ENCODE data around the gene XXYLT1. TPM values are rescaled to one million over a fixed set of nuclear protein-coding genes. Genes with fewer than 3 reads are reported as not detected.

The XXYLT1 gene
- total RNA-seq, 1 experiment from 2014 or later = 10.9 TPM

DNA sequence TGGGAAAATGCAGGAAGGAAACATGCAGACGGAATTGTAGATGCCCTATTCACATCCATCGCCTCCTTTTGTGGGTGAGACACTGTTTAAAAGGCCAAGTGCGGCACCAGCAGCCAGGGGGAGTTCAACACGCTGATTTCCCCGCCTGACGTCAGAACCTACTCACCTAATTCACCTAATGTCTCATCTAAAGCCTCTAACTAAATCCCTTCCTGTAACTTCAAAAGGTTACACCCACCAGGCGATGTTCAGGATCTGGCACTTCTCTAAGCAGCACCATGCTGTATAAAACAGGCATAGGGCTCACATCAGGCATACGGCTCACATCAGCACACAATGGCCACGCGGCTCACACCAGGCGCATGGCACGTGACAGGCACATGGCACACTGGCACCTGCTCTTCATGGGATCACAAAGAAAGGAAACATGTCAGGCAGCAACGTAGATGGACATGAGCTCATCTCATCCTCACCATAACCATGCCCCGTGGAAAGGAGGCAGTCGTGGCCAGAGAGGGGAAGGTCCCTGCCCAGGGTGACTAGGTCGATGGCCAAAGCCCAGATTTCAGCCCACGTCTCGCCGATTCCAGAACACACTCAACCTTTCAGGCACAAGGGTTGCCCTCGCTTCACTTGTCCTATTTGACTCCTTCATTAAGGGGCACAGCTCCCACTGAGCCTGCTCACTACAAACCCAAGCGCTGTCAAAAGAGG lies 21.7 kb downstream of the XXYLT1 start:
- Histone ChIP-seq H3K9ac (ENCODE audit: low read length) (no peak overlapping the region), H3K27me3 (ENCODE audit: insufficient read depth, low read length) (no peaks in the 10 kb centered on the region), H3K9me3 (ENCODE audit: control insufficient read depth in 1 of 2, insufficient read depth in 1 of 2, low read depth in 1 of 2, low read length in 2 of 2) (no peaks in the 10 kb centered on the region), H3K27ac (ENCODE audit: low read depth, low read length) (no peak overlapping the region), H3K9me2 (ENCODE audit: insufficient read depth) (no peaks in the 10 kb centered on the region), H4K20me1 (ENCODE audit: insufficient read depth) (no peaks in the 10 kb centered on the region), H3K36me3 (ENCODE audit: control insufficient read depth in 1 of 2, insufficient read depth in 2 of 2, low read length in 2 of 2) (no peaks in the 10 kb centered on the region), H2AFZ (ENCODE audit: low read depth, low read length, poor library complexity, severe bottlenecking) (no peak overlapping the region), H3K4me1 (ENCODE audit: control insufficient read depth in 1 of 2, insufficient read depth in 2 of 2, low read length in 2 of 2) (peaks cover 0 to 4% of the 10 kb centered on the region in 2 experiments; a peak in 3 of 4 replicates), H3K4me2 (ENCODE audit: low read length) (no peak overlapping the region), H3K79me2 (ENCODE audit: insufficient read depth, low read length) (no peaks in the 10 kb centered on the region), H3K4me3 (replicated peaks in 1 of 2; ENCODE audit: low read depth in 1 of 2, low read length in 2 of 2) (no peak overlapping the region)
- ChIA-PET RAD21 (ENCODE audit: low non-redundant PET in 1 of 2, low total read pairs in 2 of 2, uncharacterized antibody in 2 of 2, unreplicated experiment in 2 of 2) (no interaction called here), POLR2A (no interaction called here), CTCF (interaction anchor here (1.1 kb wide), 1 partner anchor 22 kb away, joined by 4 read pairs; the partner anchor contains the start of gene XXYLT1)
- TF ChIP-seq SP1 (IDR thresholded peaks at IDR 0.05; ENCODE audit: low read depth) = no peak
- no peak for TF ChIP-seq ELF1 (IDR thresholded peaks at IDR 0.05; ENCODE audit: borderline replicate concordance, low read depth)
- TF ChIP-seq, protein P1, sequence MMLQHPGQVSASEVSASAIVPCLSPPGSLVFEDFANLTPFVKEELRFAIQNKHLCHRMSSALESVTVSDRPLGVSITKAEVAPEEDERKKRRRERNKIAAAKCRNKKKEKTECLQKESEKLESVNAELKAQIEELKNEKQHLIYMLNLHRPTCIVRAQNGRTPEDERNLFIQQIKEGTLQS (IDR thresholded peaks at IDR 0.05) = no peak
- TF ChIP-seq, protein P2, sequence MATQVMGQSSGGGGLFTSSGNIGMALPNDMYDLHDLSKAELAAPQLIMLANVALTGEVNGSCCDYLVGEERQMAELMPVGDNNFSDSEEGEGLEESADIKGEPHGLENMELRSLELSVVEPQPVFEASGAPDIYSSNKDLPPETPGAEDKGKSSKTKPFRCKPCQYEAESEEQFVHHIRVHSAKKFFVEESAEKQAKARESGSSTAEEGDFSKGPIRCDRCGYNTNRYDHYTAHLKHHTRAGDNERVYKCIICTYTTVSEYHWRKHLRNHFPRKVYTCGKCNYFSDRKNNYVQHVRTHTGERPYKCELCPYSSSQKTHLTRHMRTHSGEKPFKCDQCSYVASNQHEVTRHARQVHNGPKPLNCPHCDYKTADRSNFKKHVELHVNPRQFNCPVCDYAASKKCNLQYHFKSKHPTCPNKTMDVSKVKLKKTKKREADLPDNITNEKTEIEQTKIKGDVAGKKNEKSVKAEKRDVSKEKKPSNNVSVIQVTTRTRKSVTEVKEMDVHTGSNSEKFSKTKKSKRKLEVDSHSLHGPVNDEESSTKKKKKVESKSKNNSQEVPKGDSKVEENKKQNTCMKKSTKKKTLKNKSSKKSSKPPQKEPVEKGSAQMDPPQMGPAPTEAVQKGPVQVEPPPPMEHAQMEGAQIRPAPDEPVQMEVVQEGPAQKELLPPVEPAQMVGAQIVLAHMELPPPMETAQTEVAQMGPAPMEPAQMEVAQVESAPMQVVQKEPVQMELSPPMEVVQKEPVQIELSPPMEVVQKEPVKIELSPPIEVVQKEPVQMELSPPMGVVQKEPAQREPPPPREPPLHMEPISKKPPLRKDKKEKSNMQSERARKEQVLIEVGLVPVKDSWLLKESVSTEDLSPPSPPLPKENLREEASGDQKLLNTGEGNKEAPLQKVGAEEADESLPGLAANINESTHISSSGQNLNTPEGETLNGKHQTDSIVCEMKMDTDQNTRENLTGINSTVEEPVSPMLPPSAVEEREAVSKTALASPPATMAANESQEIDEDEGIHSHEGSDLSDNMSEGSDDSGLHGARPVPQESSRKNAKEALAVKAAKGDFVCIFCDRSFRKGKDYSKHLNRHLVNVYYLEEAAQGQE (IDR thresholded peaks at IDR 0.05; ENCODE audit: low read depth) = no peak
- no peak for TF ChIP-seq EZH2 (IDR thresholded peaks at IDR 0.05)
- no peak for TF ChIP-seq SRF (IDR thresholded peaks at IDR 0.05; ENCODE audit: low read depth)
- TF ChIP-seq POLR2A (IDR thresholded peaks at IDR 0.05; ENCODE audit: borderline replicate concordance, extremely low read depth, insufficient read depth, insufficient read length) = no peak
- TF ChIP-seq ZNF274 (IDR thresholded peaks at IDR 0.05; ENCODE audit: low read depth, low read length) = no peak
- no peak for TF ChIP-seq CBX3 (IDR thresholded peaks at IDR 0.05; ENCODE audit: low read depth)
- no peak for TF ChIP-seq JUND (IDR thresholded peaks at IDR 0.05)
- no peak for TF ChIP-seq ZFX (IDR thresholded peaks at IDR 0.05)
- no peak for TF ChIP-seq CEBPB (IDR thresholded peaks at IDR 0.05; ENCODE audit: low read depth)
- TF ChIP-seq EGR1 (IDR thresholded peaks at IDR 0.05; ENCODE audit: low read depth) = no peak
- TF ChIP-seq POLR2AphosphoS5 (IDR thresholded peaks at IDR 0.05; ENCODE audit: low read depth, low read length) = no peak
- DNase-seq (ENCODE audit: low read depth, low spot score) (no peak), ATAC-seq (no peak)
- no TSS peak for BruUV-seq (replicated peaks)
- intact Hi-C loops (cut with micrococcal nuclease) = no loop called here

Data from HCT116 (cell line).